SU-DHL-6 (cell line): ENCODE measurements around the gene B3GALT2.
"Not testable (repeated sequence)": the region's sequence is repeated elsewhere in the genome, so short reads cannot be mapped to it uniquely, and the experiment has no call there.

ENCODE experiments used
- H2AFZ ChIP-seq: fragments of 200-600 bp; sonication (generic); 2 replicates; pipeline ENCODE4 v1.6.1; 2014; ENCODE audit warnings: low read depth, mild to moderate bottlenecking, moderate library complexity, mixed read lengths, antibody characterized with exemption, low read length; ENCODE audit not compliant: severe bottlenecking
- H3F3A ChIP-seq: fragments of 200-600 bp; shearing (Covaris generic); 2 replicates; pipeline ENCODE4 v1.6.0; 2016; ENCODE audit warnings: antibody characterized with exemption, mild to moderate bottlenecking; ENCODE audit not compliant: insufficient read depth
- H3K27ac ChIP-seq: fragments of 200-600 bp; sonication (generic); 2 replicates; pipeline ENCODE4 v1.5.1; 2016; ENCODE audit warnings: low read depth, mild to moderate bottlenecking, low read length, moderate library complexity, mixed read lengths
- H3K27me3 ChIP-seq: fragments of 200-600 bp; sonication (generic), shearing (Covaris generic); 2 replicates; pipeline ENCODE4 v1.6.0; 2014; ENCODE audit warnings: mild to moderate bottlenecking, low read length
- H3K36me3 ChIP-seq: fragments of 200-600 bp; sonication (generic); 2 replicates; pipeline ENCODE4 v1.6.1; 2014; ENCODE audit warnings: mild to moderate bottlenecking, low read length, mixed read lengths
- H3K4me2 ChIP-seq: fragments of 300-600, 200-600 bp; shearing (Covaris generic), sonication (generic); 2 replicates; pipeline ENCODE4 v1.6.0; 2014; ENCODE audit warnings: low read length, low read depth, mild to moderate bottlenecking; ENCODE audit not compliant: poor library complexity, severe bottlenecking
- H3K4me3 ChIP-seq: fragments of 200-600 bp; sonication (generic); 2 replicates; pipeline ENCODE4 v1.5.1; 2014; ENCODE audit warnings: antibody characterized with exemption, low read length, mild to moderate bottlenecking, mixed read lengths; ENCODE audit not compliant: insufficient read depth, poor library complexity, severe bottlenecking
- H3K79me2 ChIP-seq: fragments of 200-600 bp; sonication (generic); 2 replicates; pipeline ENCODE4 v1.6.1; 2014; ENCODE audit warnings: mild to moderate bottlenecking, low read length, moderate library complexity; ENCODE audit not compliant: insufficient read depth
- H3K9ac ChIP-seq: fragments of 200-600 bp; sonication (generic); 2 replicates; pipeline ENCODE4 v1.7.0; 2014; ENCODE audit warnings: mild to moderate bottlenecking, low read length
- H3K9me2 ChIP-seq: fragments of 200-600 bp; sonication (generic); replicated peaks from 2 replicates; pipeline ENCODE4 v1.6.1; 2014; ENCODE audit warnings: low read length; ENCODE audit not compliant: insufficient read depth
- H3K9me3 ChIP-seq: fragments of 200-600 bp; sonication (generic); 2 replicates; pipeline ENCODE4 v1.6.1; 2014; ENCODE audit warnings: low read length, mixed read lengths; ENCODE audit not compliant: insufficient read depth
- H4K20me1 ChIP-seq: fragments of 200-600 bp; sonication (generic); 2 replicates; pipeline ENCODE4 v1.6.1; 2014; ENCODE audit warnings: low read depth, mild to moderate bottlenecking, antibody characterized with exemption, low read length, moderate library complexity, mixed read lengths
- EZH2phosphoT487 ChIP-seq: fragments of 200-600 bp; sonication (generic), shearing (Covaris generic); conservative IDR thresholded peaks from 2 replicates; pipeline ENCODE4 v1.6.1; 2018; ENCODE audit warnings: mild to moderate bottlenecking, antibody characterized with exemption, low read length, moderate library complexity, mixed read lengths
- TF ChIP-seq, protein P1 (sequence below): fragments of 200-600 bp; sonication (generic); IDR thresholded peaks from one replicate; pipeline ENCODE4 v1.5.1; 2017; ENCODE audit warnings: antibody characterized with exemption, mild to moderate bottlenecking, low read length, moderate library complexity; ENCODE audit not compliant: insufficient read depth, poor library complexity, severe bottlenecking

Gene B3GALT2

DNA sequence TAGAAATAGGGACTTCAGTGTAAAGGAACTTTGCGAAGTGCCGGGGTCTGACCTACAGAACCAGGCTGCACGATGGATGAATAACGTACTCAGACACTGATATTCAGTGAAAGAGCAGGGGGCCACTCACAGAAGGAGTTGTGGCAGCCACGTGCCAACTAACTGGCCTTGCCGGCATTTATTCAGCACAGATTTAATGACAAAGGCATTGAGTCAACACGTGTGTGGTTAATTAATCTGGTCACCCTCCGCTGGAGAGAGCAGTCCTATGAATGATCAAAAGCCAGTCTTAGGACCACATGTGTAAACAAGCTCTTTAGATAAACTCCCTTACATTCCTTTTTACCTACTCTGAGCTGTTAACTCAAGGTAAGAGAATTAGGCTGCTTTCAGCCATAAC lies 6.2 kb upstream of the B3GALT2 start:
- Histone ChIP-seq H4K20me1 (no peaks in the 10 kb centered on the region), H3K9me3 (peaks cover 4% of the 10 kb centered on the region; the same call in 1 of the 2 replicates), H3K4me2 (no peak overlapping the region), H3K9ac (no peak overlapping the region), H3K4me3 (no peak overlapping the region), H2AFZ (no peak overlapping the region), H3K9me2 (no peaks in the 10 kb centered on the region), H3K27ac (no peak overlapping the region), H3K27me3 (no peaks in the 10 kb centered on the region), H3K36me3 (peaks cover 24% of the 10 kb centered on the region), H3K79me2 (peaks cover 84% of the 10 kb centered on the region), H3F3A (no peaks in the 10 kb centered on the region)
- TF ChIP-seq, protein P1, sequence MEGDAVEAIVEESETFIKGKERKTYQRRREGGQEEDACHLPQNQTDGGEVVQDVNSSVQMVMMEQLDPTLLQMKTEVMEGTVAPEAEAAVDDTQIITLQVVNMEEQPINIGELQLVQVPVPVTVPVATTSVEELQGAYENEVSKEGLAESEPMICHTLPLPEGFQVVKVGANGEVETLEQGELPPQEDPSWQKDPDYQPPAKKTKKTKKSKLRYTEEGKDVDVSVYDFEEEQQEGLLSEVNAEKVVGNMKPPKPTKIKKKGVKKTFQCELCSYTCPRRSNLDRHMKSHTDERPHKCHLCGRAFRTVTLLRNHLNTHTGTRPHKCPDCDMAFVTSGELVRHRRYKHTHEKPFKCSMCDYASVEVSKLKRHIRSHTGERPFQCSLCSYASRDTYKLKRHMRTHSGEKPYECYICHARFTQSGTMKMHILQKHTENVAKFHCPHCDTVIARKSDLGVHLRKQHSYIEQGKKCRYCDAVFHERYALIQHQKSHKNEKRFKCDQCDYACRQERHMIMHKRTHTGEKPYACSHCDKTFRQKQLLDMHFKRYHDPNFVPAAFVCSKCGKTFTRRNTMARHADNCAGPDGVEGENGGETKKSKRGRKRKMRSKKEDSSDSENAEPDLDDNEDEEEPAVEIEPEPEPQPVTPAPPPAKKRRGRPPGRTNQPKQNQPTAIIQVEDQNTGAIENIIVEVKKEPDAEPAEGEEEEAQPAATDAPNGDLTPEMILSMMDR: no peak
- no peak for TF ChIP-seq EZH2phosphoT487

DNA sequence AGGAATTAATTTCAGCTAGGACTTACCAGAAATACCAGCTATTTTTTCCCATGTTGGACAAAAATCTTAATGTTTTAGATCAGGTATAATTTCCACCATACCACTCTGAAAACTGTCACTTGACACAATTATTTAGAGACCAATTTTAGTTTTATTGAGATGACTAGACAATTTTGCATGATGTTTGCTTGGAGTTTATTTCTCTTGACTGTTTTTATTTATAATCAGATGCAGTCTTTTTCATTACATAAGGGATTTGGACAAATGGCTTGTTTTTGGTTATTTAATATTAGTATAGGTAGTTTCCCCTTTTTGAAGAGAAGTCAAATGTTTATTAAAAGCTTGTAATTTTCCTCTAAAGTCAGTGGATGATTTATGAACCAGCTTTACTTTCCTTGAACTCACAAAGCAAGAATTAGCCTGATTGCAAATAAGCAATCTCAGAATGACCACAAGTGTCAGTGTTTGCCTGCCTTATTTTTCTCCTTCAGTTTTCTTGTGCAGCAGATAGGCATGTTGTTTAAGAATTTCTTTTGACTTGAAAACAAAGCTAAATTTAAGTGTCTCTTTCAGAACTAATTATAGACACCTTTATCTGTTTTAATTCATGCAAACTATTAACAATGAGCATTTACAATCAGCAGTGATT lies 3.8 kb upstream of the B3GALT2 start:
- Histone ChIP-seq H3K4me2 (no peak overlapping the region), H3K9ac (no peak overlapping the region), H3K27me3 (no peaks in the 10 kb centered on the region)

GRCh38 chr1:193189442-193190095 lies 3.2 kb upstream of the B3GALT2 start:
- Histone ChIP-seq H3K9me2 (no peaks in the 10 kb centered on the region), H3K79me2 (peaks cover 79% of the 10 kb centered on the region)

More for the DNA sequence above, 3.8 kb upstream of the B3GALT2 start:
- Histone ChIP-seq H4K20me1 (no peaks in the 10 kb centered on the region), H3K27ac (no peak overlapping the region), H3K9me3 (peaks cover 4% of the 10 kb centered on the region; the same call in 1 of the 2 replicates), H3K79me2 (peaks cover 81% of the 10 kb centered on the region), H2AFZ (no peak overlapping the region), H3F3A (no peaks in the 10 kb centered on the region), H3K36me3 (peaks cover 23% of the 10 kb centered on the region), H3K9me2 (no peaks in the 10 kb centered on the region), H3K4me3 (no peak overlapping the region)
- TF ChIP-seq, protein P1: no peak
- no peak for TF ChIP-seq EZH2phosphoT487

GRCh38 chr1:193188915-193189314 lies 2.5 kb upstream of the B3GALT2 start:
- not testable (repeated sequence) for H3K27ac ChIP-seq, H2AFZ ChIP-seq, H3K4me3 ChIP-seq, H3K9ac ChIP-seq, H3F3A ChIP-seq, H3K4me2 ChIP-seq, H4K20me1 ChIP-seq, H3K9me2 ChIP-seq, H3K27me3 ChIP-seq, H3K9me3 ChIP-seq
- H3K36me3 ChIP-seq: peaks cover 15% of the 10 kb centered on the region; the same call in 1 of the 2 replicates
- H3K79me2 ChIP-seq: peaks cover 78% of the 10 kb centered on the region

More at GRCh38 chr1:193189442-193190095, 3.2 kb upstream of the B3GALT2 start:
- Histone ChIP-seq H3K9me3 (peaks cover 4% of the 10 kb centered on the region; the same call in 1 of the 2 replicates), H3K9ac (no peak overlapping the region), H3K27me3 (no peaks in the 10 kb centered on the region), H3F3A (no peaks in the 10 kb centered on the region; the same call in 1 of the 2 replicates), H3K4me3 (no peak overlapping the region), H3K4me2 (no peak overlapping the region), H2AFZ (no peak overlapping the region), H4K20me1 (no peaks in the 10 kb centered on the region), H3K27ac (no peak overlapping the region), H3K36me3 (peaks cover 20% of the 10 kb centered on the region; the same call in 1 of the 2 replicates)
- TF ChIP-seq, protein P1: no peak
- TF ChIP-seq EZH2phosphoT487: no peak
